Measurements from ENCODE around the gene MFN2.

Gene MFN2

DNA sequence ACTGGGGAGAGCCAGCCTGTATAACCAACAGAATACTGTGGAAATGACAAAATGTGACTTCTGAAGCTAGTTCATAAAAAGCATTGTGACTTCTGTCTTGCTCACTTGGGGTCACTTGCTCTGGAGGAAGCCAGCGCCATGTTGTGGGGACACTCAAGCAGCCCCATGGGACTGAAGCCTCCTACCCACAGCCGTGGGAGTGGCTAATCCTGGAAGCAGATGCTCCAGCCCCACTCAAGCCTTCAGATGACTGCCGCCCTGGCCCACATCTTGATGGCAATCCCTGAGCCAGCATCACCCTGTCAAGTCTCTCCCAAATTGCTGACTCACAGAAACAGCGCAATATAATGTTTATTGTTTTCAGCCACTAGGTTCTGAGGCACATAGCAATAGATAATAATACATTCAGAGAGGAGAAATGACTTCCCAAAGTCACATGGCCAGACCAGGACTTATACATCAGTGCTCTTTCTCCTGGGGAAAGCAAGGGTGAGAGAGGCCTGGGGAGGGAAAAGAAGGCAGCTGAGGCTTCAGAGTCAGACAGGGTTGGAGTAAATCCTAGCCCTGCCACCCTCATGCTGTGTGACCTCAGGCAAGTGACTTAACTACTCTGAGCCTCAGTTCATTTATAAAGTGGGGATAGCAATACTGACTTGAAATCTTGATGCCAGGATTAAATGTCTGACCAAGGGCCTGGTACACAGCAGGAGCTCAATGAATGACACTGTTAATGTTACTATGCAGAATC lies 77.9 kb downstream of the MFN2 start:
- DNase-seq (ENCODE audit: insufficient read length) (no peak), FAIRE-seq (peak; percentile 33)
- no peak for TF ChIP-seq TAF1 (IDR thresholded peaks at IDR 0.05; ENCODE audit: borderline replicate concordance, low read depth, low read length)
- no peak for TF ChIP-seq POLR2AphosphoS5 (IDR thresholded peaks at IDR 0.05; ENCODE audit: low read depth, low read length)
- TF ChIP-seq POLR2A (IDR thresholded peaks at IDR 0.05; ENCODE audit: low read depth, low read length), result no peak

DNA sequence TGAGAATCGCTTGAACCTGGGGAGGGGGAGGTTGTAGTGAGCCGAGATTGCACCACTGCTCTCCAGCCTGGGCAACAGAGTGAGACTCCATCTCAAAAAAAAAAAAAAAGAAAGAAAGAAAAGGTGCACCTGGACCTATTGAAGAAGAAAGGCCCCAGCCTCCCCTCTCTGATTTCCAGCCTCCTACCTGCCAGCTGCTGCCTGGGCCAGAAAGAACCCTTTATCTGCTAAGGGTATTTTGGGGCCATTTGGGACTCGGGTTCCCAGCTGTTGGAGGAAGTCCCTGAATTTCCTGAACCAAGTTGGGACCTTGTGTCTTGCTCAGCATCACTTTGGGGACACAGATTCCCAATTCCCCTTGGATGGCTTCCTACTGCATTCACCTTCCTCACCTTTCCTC lies 79.0 kb downstream of the MFN2 start:
- TF ChIP-seq POLR2A (IDR thresholded peaks at IDR 0.05; ENCODE audit: low read depth, low read length), result no peak
- no peak for TF ChIP-seq POLR2AphosphoS5 (IDR thresholded peaks at IDR 0.05; ENCODE audit: low read depth, low read length)
- TF ChIP-seq TAF1 (IDR thresholded peaks at IDR 0.05; ENCODE audit: borderline replicate concordance, low read depth, low read length), result no peak
- DNase-seq (ENCODE audit: insufficient read length), result no peak
- no peak for FAIRE-seq

DNA sequence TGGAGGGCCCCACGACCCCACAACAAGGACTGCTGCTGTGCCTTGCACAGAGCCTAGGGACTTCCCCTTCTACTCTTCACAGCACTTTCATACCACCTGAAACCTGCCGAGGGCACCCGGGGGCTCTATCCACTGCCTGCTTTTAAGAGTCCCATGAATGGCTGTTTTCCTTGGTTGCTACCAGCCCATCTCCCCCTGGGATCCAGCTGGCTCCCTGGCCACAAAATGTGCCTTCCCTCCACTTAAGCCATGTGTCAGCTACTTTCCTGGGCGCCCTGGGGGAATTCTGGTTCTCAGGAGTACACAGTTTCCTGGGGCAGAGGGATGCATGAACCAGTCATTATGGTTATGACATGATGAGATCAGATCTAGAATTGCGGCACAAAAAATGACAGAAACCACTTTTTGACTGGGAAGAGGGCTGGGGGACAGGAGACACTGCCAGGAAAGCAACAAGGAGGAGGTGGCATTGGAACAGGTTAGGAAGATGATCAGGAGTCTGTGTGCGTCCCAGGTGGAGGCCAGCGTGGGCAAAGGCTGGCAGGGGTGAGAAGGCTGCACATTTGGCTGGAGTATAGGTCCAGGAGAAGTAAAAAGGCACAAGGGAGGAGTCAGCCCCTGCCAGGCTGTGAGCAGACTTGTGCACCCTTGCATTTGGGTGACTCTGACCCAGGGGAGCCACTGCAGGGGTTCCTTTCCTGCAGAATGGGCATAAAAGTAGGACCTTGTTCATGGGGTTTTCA lies 79.6 kb downstream of the MFN2 start:
- DNase-seq (ENCODE audit: insufficient read length) (no peak), FAIRE-seq (peak; percentile 97)
- TF ChIP-seq POLR2A (IDR thresholded peaks at IDR 0.05; ENCODE audit: low read depth, low read length) (0 out of 2 replicates have a peak, but pooled peaks have one; percentile 19), POLR2AphosphoS5 (IDR thresholded peaks at IDR 0.05; ENCODE audit: low read depth, low read length) (no peak), TAF1 (IDR thresholded peaks at IDR 0.05; ENCODE audit: borderline replicate concordance, low read depth, low read length) (no peak; the same call in 1 of the 2 replicates)

DNA sequence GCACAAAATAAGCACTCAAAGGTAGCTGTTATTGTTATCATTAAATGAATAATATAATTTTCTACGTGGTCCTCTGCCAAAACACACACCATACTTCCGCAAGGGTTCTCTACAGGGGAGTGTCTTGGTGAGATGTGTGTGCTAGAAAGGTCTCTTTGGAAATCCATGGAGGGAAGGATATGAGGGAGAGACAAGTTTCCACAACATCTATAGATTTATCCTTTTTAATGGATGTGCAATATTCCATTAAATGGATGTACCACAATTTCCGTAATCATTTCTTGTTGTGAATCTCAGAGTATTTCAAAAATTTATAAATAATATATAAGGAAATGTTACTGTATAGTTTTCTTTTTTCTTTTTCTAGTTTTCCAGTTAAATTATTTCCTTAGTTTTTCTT lies 80.3 kb downstream of the MFN2 start:
- DNase-seq (ENCODE audit: insufficient read length) (no peak), FAIRE-seq (no peak)
- TF ChIP-seq POLR2A (IDR thresholded peaks at IDR 0.05; ENCODE audit: low read depth, low read length) (no peak), TAF1 (IDR thresholded peaks at IDR 0.05; ENCODE audit: borderline replicate concordance, low read depth, low read length) (no peak), POLR2AphosphoS5 (IDR thresholded peaks at IDR 0.05; ENCODE audit: low read depth, low read length) (no peak)
